Tibial nerve (tissue), 4 donors: Measurements from ENCODE around the gene MED26. TPM values are rescaled to one million over a fixed set of nuclear protein-coding genes. Genes with fewer than 3 reads are reported as not detected.
"Not testable (repeated sequence)": the region's sequence is repeated elsewhere in the genome, so short reads cannot be mapped to it uniquely, and the experiment has no call there.

Experiments
- DNase-seq, 2 donors: peaks; one replicate each; pipeline ENCODE4 v3.0.0-alpha.2; 2019; ENCODE audit warnings: low spot score in 2 of 2
- H3K27ac ChIP-seq, 4 donors: fragments of 200-600 bp; sonication (generic) in 3 of 4; one replicate each; pipeline ENCODE4 v1.5.1; 2017 to 2019; ENCODE audit warnings: mild to moderate bottlenecking in 1 of 4
- H3K27me3 ChIP-seq, 2 donors: fragments of 200-600 bp; sonication (generic) in 1 of 2; one replicate each; pipeline versions ENCODE4 v1.5.1 to v1.6.0; 2017 to 2019
- H3K36me3 ChIP-seq, 3 donors: fragments of 200-600 bp; sonication (generic); one replicate each; pipeline ENCODE4 v1.5.1; 2018 to 2019
- H3K4me1 ChIP-seq, 4 donors: fragments of 200-600 bp; sonication (generic) in 3 of 4; one replicate each; pipeline ENCODE4 v1.5.1; 2017 to 2019
- H3K4me3 ChIP-seq, 4 donors: fragments of 200-600 bp; sonication (generic) in 3 of 4; one replicate each; pipeline ENCODE4 v1.5.1; 2017 to 2019; ENCODE audit warnings: mild to moderate bottlenecking in 1 of 4, moderate library complexity in 1 of 4
- H3K9me3 ChIP-seq, 4 donors: fragments of 200-600 bp; sonication (generic) in 3 of 4; one replicate each; pipeline ENCODE4 v1.5.1; 2017 to 2019
- CTCF ChIP-seq, 5 experiments: fragments of 200-600 bp in 3 of 5; fragments of 450-650 bp in 2 of 5; sonication (generic) in 3 of 5; IDR thresholded peaks; one replicate each; pipeline ENCODE4 v1.5.1; 2016 to 2019; ENCODE audit warnings: antibody characterized with exemption in 5 of 5, mild to moderate bottlenecking in 3 of 5, moderate library complexity in 2 of 5
- EP300 ChIP-seq, 2 donors: sonication (generic); formaldehyde crosslinking; IDR thresholded peaks; one replicate each; pipeline ENCODE4 v1.6.1; 2017; ENCODE audit warnings: antibody characterized with exemption in 2 of 2, mild to moderate bottlenecking in 1 of 2
- POLR2A ChIP-seq, 2 donors: fragments of 450-650 bp; IDR thresholded peaks; one replicate each; pipeline ENCODE4 v1.6.1; 2017; ENCODE audit warnings: antibody characterized with exemption in 2 of 2, mild to moderate bottlenecking in 2 of 2, moderate library complexity in 2 of 2
- WGBS, 2 donors: methylation state at CpG; one replicate each; pipeline ENCODE4 v1.1.5; 2018; 5-methylcytosine and 5-hydroxymethylcytosine counted together
- total RNA-seq, 4 donors: library from RNA; depleted of rRNA; stranded (reverse); fragments of >200 nt; gene quantifications; one replicate each; pipeline ENCODE4 v1.1.0, GENCODE V29; 2016

Gene MED26
- total RNA-seq, 4 donors from 2014 or later: 6.1 to 14.2 (median 11.7) TPM

- Histone ChIP-seq H3K27me3 (no peaks in the 10 kb centered on the region), H3K9me3 (no peaks in the 10 kb centered on the region), H3K27ac (no peak overlapping the region), H3K36me3 (peaks cover 4 to 87% (median 34%) of the 10 kb centered on the region in 3 donors), H3K4me3 (no peak overlapping the region), H3K4me1 (peaks cover 0 to 54% (median 12%) of the 10 kb centered on the region in 4 donors)
- WGBS, 2 donors: 91 to 93% methylated on average over 3 of the region's 3 CpGs
- no peak for DNase-seq
- no peak for TF ChIP-seq EP300 (IDR thresholded peaks at IDR 0.05)
- TF ChIP-seq POLR2A (IDR thresholded peaks at IDR 0.05): no peak
- no peak for TF ChIP-seq CTCF (IDR thresholded peaks at IDR 0.05)
These were observed 26.1 kb upstream of the MED26 start for GRCh38 chr19:16654140-16654539.

GRCh38 chr19:16652854-16653253 lies 24.9 kb upstream of the MED26 start:
- Histone ChIP-seq H3K27ac (no peak overlapping the region), H3K9me3 (no peaks in the 10 kb centered on the region), H3K27me3 (no peaks in the 10 kb centered on the region), H3K4me3 (no peak overlapping the region), H3K4me1 (peaks cover 0 to 42% (median 2%) of the 10 kb centered on the region in 4 donors), H3K36me3 (peaks cover 4 to 94% (median 34%) of the 10 kb centered on the region in 3 donors)
- 68 to 70% methylated on average over 7 of the region's 7 CpGs for WGBS, 2 donors
- no peak for DNase-seq
- TF ChIP-seq CTCF (IDR thresholded peaks at IDR 0.05) (no peak), POLR2A (IDR thresholded peaks at IDR 0.05) (no peak), EP300 (IDR thresholded peaks at IDR 0.05) (no peak)

- H3K9me3 ChIP-seq, H3K4me3 ChIP-seq, DNase-seq, H3K27ac ChIP-seq, H3K27me3 ChIP-seq: not testable (repeated sequence)
- Histone ChIP-seq H3K36me3 (peaks cover 0 to 92% (median 34%) of the 10 kb centered on the region in 3 donors), H3K4me1 (peaks cover 0 to 29% (median 2%) of the 10 kb centered on the region in 4 donors)
- whole genome bisulfite sequencing, 2 donors: 92% methylated on average over 8 of the region's 8 CpGs
These were observed 23.6 kb upstream of the MED26 start for GRCh38 chr19:16651421-16652188.

- H3K4me1 ChIP-seq: peaks cover 0 to 29% (median 2%) of the 10 kb centered on the region in 4 donors
- H3K4me3 ChIP-seq: no peak overlapping the region
- H3K27ac ChIP-seq: no peak overlapping the region
- no peaks in the 10 kb centered on the region for H3K27me3 ChIP-seq
- no peaks in the 10 kb centered on the region for H3K9me3 ChIP-seq
- peaks cover 0 to 92% (median 29%) of the 10 kb centered on the region in 3 donors for H3K36me3 ChIP-seq
- TF ChIP-seq CTCF (IDR thresholded peaks at IDR 0.05): no peak
- no peak for TF ChIP-seq EP300 (IDR thresholded peaks at IDR 0.05)
- TF ChIP-seq POLR2A (IDR thresholded peaks at IDR 0.05): no peak
- no peak for DNase-seq
- WGBS, 2 donors: 73 to 81% methylated on average over 2 of the region's 2 CpGs
These were observed 22.8 kb upstream of the MED26 start for GRCh38 chr19:16650821-16651220.

GRCh38 chr19:16649734-16650133 lies 21.7 kb upstream of the MED26 start:
- H3K9me3 ChIP-seq: no peaks in the 10 kb centered on the region
- 59 to 61% methylated on average over 9 of the region's 9 CpGs for WGBS, 2 donors
- H3K27ac ChIP-seq: no peak overlapping the region
- no peak for DNase-seq
- no peaks in the 10 kb centered on the region for H3K27me3 ChIP-seq
- peaks cover 0 to 36% (median 2%) of the 10 kb centered on the region in 4 donors for H3K4me1 ChIP-seq
- TF ChIP-seq CTCF (IDR thresholded peaks at IDR 0.05) (no peak), POLR2A (IDR thresholded peaks at IDR 0.05) (no peak), EP300 (IDR thresholded peaks at IDR 0.05) (no peak)
- peaks cover 0 to 94% (median 29%) of the 10 kb centered on the region in 3 donors for H3K36me3 ChIP-seq
- H3K4me3 ChIP-seq: no peak overlapping the region
